ENCODE results near the gene PKDCC.

Gene PKDCC

GRCh38 chr2:42105330-42106256, 57.8 kb downstream of the PKDCC start:
- DNase-seq, result peak; percentile 72

GRCh38 chr2:42106257-42106816, 58.5 kb downstream of the PKDCC start:
- no peak for DNase-seq
- ATAC-seq, result no peak

More at GRCh38 chr2:42105330-42106256, 57.8 kb downstream of the PKDCC start:
- ATAC-seq, result peak; percentile 48

- ATAC-seq (no peak), DNase-seq (no peak)
Observed at GRCh38 chr2:42107249-42108042, 59.6 kb downstream of the PKDCC start.

All from stimulated activated naive CD8-positive, alpha-beta T cell treated with anti-CD3 and anti-CD28 coated beads, Interleukin-15, Interleukin-2, amounts not matched to agents 100 U/mL and 50 U/mL, for 24 hours (primary cell).